MV-4-11 (cell line): ENCODE data around the gene RBM18.

ENCODE experiments used
- DNase-seq: peaks from one replicate; lab custom pipeline; 2025; lab: John Stamatoyannopoulos, UW

The RBM18 gene

DNA sequence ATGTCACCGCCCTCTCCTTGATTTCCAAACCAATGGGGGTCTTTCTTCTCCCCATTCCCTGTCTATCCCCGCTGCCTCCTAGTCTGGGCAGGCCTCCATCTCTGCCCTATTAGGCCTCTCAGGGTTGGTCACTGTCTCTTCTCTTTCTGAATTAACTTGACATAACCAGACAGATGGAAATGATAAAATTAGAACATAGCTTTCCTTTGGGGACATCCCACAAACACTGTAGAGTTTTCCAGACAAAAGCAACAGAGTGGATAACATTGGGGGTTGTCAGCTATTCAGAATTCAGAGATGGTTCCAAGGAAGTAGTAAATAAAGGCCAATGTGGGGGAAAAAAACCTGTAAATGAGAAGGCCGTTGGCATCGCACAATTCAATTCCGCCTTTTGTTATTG is 60.6 kb downstream of the RBM18 start:
- DNase-seq: no peak

- no peak for DNase-seq
These were observed 62.5 kb downstream of the RBM18 start for GRCh38 chr9:122202111-122202510.

GRCh38 chr9:122201641-122202040 is 63.0 kb downstream of the RBM18 start:
- DNase-seq: no peak

GRCh38 chr9:122200960-122201595 is 63.6 kb downstream of the RBM18 start:
- peak; percentile 20 for DNase-seq

DNA sequence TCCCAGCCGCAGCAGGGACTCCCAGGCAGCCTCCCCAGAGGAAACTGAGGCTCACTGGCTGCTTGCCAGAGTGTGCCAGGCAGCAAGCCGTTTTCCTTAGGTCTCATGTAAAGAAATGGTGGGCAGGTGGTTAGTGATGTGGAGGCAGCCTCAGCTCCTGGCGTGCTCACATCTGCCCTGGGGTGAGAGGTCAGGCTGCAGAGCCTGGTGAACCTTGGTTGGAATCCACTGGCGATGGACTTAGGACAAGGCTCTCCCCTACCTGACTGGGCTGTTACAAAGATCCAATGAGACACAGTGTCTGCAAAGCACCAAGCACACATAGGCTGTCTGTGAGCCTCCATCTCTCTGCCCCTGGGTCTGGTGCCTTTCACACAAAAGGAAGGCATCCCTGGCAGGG is 66.8 kb downstream of the RBM18 start:
- DNase-seq: no peak

- no peak for DNase-seq
These were observed 67.2 kb downstream of the RBM18 start for GRCh38 chr9:122197426-122197825.

- DNase-seq: no peak
These were observed 68.8 kb downstream of the RBM18 start for GRCh38 chr9:122195875-122196274.

- no peak for DNase-seq
These were observed 71.0 kb downstream of the RBM18 start for GRCh38 chr9:122193651-122194050.

DNA sequence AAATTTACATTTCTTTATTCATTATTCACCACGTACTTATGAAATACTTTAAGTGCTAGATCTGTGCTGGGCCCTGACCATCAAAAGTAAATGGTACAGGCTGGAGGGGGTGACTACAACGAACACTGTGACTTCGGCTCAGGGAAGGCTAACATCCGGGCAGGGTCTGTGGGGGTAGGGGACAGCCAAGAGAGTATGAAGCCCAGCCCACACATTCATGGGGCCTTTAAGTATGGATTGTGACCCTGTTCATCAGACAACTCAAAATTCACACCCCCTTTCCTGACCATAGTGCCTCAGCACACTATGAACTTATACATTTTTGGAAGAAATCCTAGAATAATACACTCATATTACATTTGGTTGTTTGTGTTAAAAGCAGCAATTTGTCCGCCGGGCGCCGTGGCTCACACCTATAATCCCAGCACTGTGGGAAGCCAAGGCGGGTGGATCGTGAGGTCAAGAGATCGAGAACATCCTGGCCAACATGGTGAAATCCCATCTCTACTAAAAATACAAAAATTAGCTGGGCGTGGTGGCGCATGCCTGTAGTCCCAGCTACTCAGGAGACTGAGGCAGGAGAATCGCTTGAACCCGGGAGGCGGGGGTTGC is 71.6 kb downstream of the RBM18 start:
- no peak for DNase-seq

DNA sequence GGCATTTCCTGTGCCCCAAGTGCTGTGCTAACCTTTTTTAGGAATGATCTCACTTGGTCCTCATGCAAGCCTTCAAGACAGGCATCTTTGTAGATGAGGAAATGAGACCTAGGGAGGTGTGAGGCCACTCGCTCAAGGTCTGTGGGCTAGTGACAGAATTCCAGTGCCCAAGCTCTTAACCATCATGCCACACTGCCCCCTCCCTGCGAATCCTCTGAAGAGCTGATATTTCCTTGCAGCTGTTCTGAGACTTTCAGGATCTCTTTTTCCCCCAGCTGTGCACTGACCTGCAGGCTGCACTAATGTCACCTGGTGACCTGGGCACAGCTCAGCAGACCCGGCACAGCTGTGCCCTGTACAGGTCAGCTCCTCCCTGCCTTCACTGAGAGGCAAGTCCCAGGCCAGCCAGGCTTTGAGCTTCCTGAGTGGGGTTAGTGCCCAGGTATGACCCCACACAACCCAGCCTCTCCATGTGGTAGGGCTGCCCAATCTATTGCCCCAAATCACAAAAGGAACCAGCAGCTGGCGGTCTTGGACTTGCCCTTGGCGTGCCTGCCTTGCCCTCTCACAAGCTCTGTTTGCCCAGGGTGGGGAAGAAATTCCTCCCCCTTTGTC is 72.3 kb downstream of the RBM18 start:
- DNase-seq: peak; percentile 61

GRCh38 chr9:122191584-122191983 is 73.1 kb downstream of the RBM18 start:
- no peak for DNase-seq

GRCh38 chr9:122190597-122191381 is 73.9 kb downstream of the RBM18 start:
- DNase-seq: peak; percentile 33

DNA sequence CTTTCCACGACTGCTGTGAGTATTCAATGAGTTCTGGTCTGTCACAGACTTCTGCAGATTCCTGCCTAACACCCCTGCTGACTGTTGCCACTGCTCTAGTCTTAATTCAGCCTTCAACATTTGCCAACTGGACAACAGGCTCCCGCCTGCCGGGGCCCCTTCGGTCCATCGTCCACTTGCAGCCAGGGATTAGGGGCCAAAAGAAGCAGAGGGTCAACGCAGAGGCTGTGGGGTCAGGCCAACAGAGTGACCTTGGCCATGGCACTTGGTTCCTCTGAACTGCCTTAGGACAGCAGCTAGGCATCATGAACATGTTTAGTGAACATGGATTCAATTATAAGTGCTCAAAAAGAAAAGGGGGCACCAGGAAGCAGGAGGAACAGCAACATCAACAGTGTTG is 76.3 kb downstream of the RBM18 start:
- no peak for DNase-seq
